HG03095 (cell line): Measurements from ENCODE around the gene YIPF2.

ENCODE experiments used
- ATAC-seq: cut with Tn5 transposase; IDR thresholded peaks from one replicate; pipeline ENCODE4 v1.9.1; 2021; ENCODE audit warnings: moderate library complexity; ENCODE audit not compliant: unreplicated experiment

YIPF2 gene

GRCh38 chr19:10912619-10913018, 15.8 kb downstream of the YIPF2 start:
- ATAC-seq: no peak

- ATAC-seq: no peak
Measured at GRCh38 chr19:10911579-10912363, 16.7 kb downstream of the YIPF2 start.

GRCh38 chr19:10908380-10908960, 20.0 kb downstream of the YIPF2 start:
- no peak for ATAC-seq

- ATAC-seq: no peak
Measured at GRCh38 chr19:10907925-10908324, 20.5 kb downstream of the YIPF2 start.

- ATAC-seq: no peak
Measured at GRCh38 chr19:10899151-10899653, 29.2 kb downstream of the YIPF2 start.

- ATAC-seq: no peak
Measured at GRCh38 chr19:10898633-10899032, 29.8 kb downstream of the YIPF2 start.

GRCh38 chr19:10896851-10897526, 31.4 kb downstream of the YIPF2 start:
- no peak for ATAC-seq

GRCh38 chr19:10895920-10896319, 32.5 kb downstream of the YIPF2 start:
- ATAC-seq: no peak

- ATAC-seq: no peak
Measured at GRCh38 chr19:10895363-10895762, 33.1 kb downstream of the YIPF2 start.

GRCh38 chr19:10894911-10895213, 33.6 kb downstream of the YIPF2 start:
- ATAC-seq: no peak

GRCh38 chr19:10892256-10892655, 36.2 kb downstream of the YIPF2 start:
- ATAC-seq: no peak

- ATAC-seq: no peak
Measured at GRCh38 chr19:10891405-10892086, 36.9 kb downstream of the YIPF2 start.

GRCh38 chr19:10889880-10890279, 38.6 kb downstream of the YIPF2 start:
- ATAC-seq: no peak

GRCh38 chr19:10888421-10888866, 40.0 kb downstream of the YIPF2 start:
- ATAC-seq: no peak

- ATAC-seq: no peak
Measured at GRCh38 chr19:10887616-10888367, 40.6 kb downstream of the YIPF2 start.

- no peak for ATAC-seq
Measured at GRCh38 chr19:10885201-10886169, 43.0 kb downstream of the YIPF2 start.

GRCh38 chr19:10884274-10884673, 44.2 kb downstream of the YIPF2 start:
- no peak for ATAC-seq

GRCh38 chr19:10882108-10882457, 46.4 kb downstream of the YIPF2 start:
- no peak for ATAC-seq

- ATAC-seq: no peak
Measured at GRCh38 chr19:10881403-10882107, 46.9 kb downstream of the YIPF2 start.
